NCI-H1436 treated with DMSO at 0.1 percent for 48 hours (cell line): ENCODE data around the gene SMIM1.

Experiments used
- DNase-seq: peaks from one replicate; lab custom pipeline; 2025; lab: John Stamatoyannopoulos, UW

The SMIM1 gene

GRCh38 chr1:3822421-3822820 lies 49.9 kb downstream of the SMIM1 start:
- DNase-seq, result no peak

- no peak for DNase-seq
Measured at GRCh38 chr1:3824650-3825049, 52.1 kb downstream of the SMIM1 start.

- DNase-seq, result no peak
Measured at GRCh38 chr1:3825356-3825755, 52.8 kb downstream of the SMIM1 start.
